ENCODE results near the gene MAPK4.

DNA sequence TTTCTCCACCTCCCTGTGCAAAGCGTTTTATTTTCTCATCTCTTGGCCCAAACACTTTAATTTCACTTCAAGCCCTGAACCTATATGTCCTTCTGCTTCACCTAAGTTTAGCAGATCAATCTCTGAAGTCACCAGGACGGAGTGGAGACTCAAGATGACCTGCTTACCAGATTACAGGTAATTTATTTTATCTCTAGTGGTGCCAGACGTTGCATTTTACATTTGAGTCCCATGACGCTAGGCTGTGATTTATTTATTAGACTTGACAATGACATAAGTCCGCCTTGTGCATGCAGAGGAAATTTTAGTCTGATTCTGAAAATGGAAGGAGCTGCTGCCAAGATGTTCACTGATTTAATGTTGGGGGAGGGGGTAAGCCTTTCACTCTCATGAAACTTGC is 186.1 kb downstream of the MAPK4 start:
- TF ChIP-seq POLR2AphosphoS5 (IDR thresholded peaks at IDR 0.05): no peak
- TF ChIP-seq, protein P1, sequence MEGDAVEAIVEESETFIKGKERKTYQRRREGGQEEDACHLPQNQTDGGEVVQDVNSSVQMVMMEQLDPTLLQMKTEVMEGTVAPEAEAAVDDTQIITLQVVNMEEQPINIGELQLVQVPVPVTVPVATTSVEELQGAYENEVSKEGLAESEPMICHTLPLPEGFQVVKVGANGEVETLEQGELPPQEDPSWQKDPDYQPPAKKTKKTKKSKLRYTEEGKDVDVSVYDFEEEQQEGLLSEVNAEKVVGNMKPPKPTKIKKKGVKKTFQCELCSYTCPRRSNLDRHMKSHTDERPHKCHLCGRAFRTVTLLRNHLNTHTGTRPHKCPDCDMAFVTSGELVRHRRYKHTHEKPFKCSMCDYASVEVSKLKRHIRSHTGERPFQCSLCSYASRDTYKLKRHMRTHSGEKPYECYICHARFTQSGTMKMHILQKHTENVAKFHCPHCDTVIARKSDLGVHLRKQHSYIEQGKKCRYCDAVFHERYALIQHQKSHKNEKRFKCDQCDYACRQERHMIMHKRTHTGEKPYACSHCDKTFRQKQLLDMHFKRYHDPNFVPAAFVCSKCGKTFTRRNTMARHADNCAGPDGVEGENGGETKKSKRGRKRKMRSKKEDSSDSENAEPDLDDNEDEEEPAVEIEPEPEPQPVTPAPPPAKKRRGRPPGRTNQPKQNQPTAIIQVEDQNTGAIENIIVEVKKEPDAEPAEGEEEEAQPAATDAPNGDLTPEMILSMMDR (IDR thresholded peaks at IDR 0.05): no peak
- TF ChIP-seq POLR2A (IDR thresholded peaks at IDR 0.05): no peak

All from breast epithelium (tissue), 3 donors.